Thymus (tissue), 11 donors: ENCODE data around the gene PYHIN1. TPM values are rescaled to one million over a fixed set of nuclear protein-coding genes. Genes with fewer than 3 reads are reported as not detected.
"Not testable (repeated sequence)": the region's sequence is repeated elsewhere in the genome, so short reads cannot be mapped to it uniquely, and the experiment has no call there.

Experiments used
- DNase-seq, 9 donors: peaks; one replicate each; pipeline ENCODE4 v3.0.0-alpha.2; 2013; ENCODE audit warnings: low spot score in 9 of 9, low read depth in 6 of 9, missing footprints in 1 of 9
- H3K27ac ChIP-seq, 2 donors: one replicate each; pipeline ENCODE4 v1.5.1; 2013; ENCODE audit warnings: control low read depth in 1 of 2, low read depth in 1 of 2, low read length in 1 of 2, mild to moderate bottlenecking in 1 of 2, moderate library complexity in 1 of 2
- H3K27me3 ChIP-seq, 2 donors: one replicate each; pipeline ENCODE4 v1.5.1; 2013; ENCODE audit warnings: low read length in 1 of 2; ENCODE audit not compliant: control insufficient read depth in 2 of 2, insufficient read depth in 1 of 2
- H3K36me3 ChIP-seq, 2 donors: one replicate each; pipeline ENCODE4 v1.5.1; 2013; ENCODE audit warnings: low read length in 1 of 2, mild to moderate bottlenecking in 1 of 2, moderate library complexity in 1 of 2; ENCODE audit not compliant: control insufficient read depth in 2 of 2, insufficient read depth in 2 of 2
- H3K4me1 ChIP-seq, 2 donors: one replicate each; pipeline ENCODE4 v1.5.1; 2013; ENCODE audit warnings: low read length in 2 of 2; ENCODE audit not compliant: control insufficient read depth in 2 of 2, insufficient read depth in 2 of 2
- H3K4me3 ChIP-seq, 2 donors: one replicate each; pipeline ENCODE4 v1.5.1; 2013; ENCODE audit warnings: low read length in 2 of 2, control low read depth in 1 of 2, mild to moderate bottlenecking in 1 of 2
- H3K9me3 ChIP-seq, 2 donors: one replicate each; pipeline ENCODE4 v1.5.1; 2013; ENCODE audit warnings: low read length in 1 of 2, mild to moderate bottlenecking in 1 of 2; ENCODE audit not compliant: control insufficient read depth in 2 of 2, insufficient read depth in 1 of 2
- WGBS: extraction: QIAGEN DNeasy Blood & Tissue Kit; methylation state at CpG from one replicate; pipeline ENCODE4 v1.1.7; 2013; 5-methylcytosine and 5-hydroxymethylcytosine counted together
- polyA plus RNA-seq: library from polyadenylated mRNA; stranded (reverse); fragments of 200-250 nt; gene quantifications from one replicate; pipeline ENCODE4 v1.2.3, GENCODE V29; 2013
- total RNA-seq: library from RNA; stranded (reverse); fragments of 120-200 nt; gene quantifications from one replicate; pipeline ENCODE4 v1.2.4, GENCODE V29; 2013
- donor health status: healthy.

Gene PYHIN1
- total and polyA plus RNA-seq, 2 donors: 3.2 to 8.6 TPM

- Histone ChIP-seq H3K27me3 (no peaks in the 10 kb centered on the region), H3K36me3 (no peaks in the 10 kb centered on the region), H3K9me3 (no peaks in the 10 kb centered on the region), H3K27ac (no peak overlapping the region), H3K4me3 (no peak overlapping the region), H3K4me1 (no peaks in the 10 kb centered on the region)
- WGBS: 80% methylated on average over 5 of the region's 5 CpGs
- no peak for DNase-seq
Observed at GRCh38 chr1:158996998-158997397, 65.6 kb downstream of the PYHIN1 start.

GRCh38 chr1:158998037-158998780 is 66.9 kb downstream of the PYHIN1 start:
- WGBS: 65% methylated on average over 6 of the region's 6 CpGs
- Histone ChIP-seq H3K4me3 (no peak overlapping the region), H3K27ac (no peak overlapping the region), H3K9me3 (no peaks in the 10 kb centered on the region), H3K27me3 (no peaks in the 10 kb centered on the region), H3K36me3 (no peaks in the 10 kb centered on the region), H3K4me1 (no peaks in the 10 kb centered on the region)
- no peak for DNase-seq

GRCh38 chr1:158998781-158999161 is 67.4 kb downstream of the PYHIN1 start:
- H3K27me3 ChIP-seq: no peaks in the 10 kb centered on the region
- H3K9me3 ChIP-seq: no peaks in the 10 kb centered on the region
- WGBS: 58% methylated on average over 13 of the region's 13 CpGs
- H3K27ac ChIP-seq: no peak overlapping the region
- H3K4me3 ChIP-seq: peak overlapping the region in 1 of 2 donors; percentile 3
- H3K4me1 ChIP-seq: no peaks in the 10 kb centered on the region
- peak in 7 of 9 donors; percentile 58 to 87 (median 76) for DNase-seq
- no peaks in the 10 kb centered on the region for H3K36me3 ChIP-seq

- no peak for DNase-seq
- Histone ChIP-seq H3K4me3 (peak overlapping the region in 1 of 2 donors; percentile 22), H3K9me3 (no peaks in the 10 kb centered on the region), H3K4me1 (no peaks in the 10 kb centered on the region), H3K27ac (peak overlapping the region; percentile 78 to 84), H3K36me3 (no peaks in the 10 kb centered on the region), H3K27me3 (no peaks in the 10 kb centered on the region)
- 85% methylated on average over 11 of the region's 11 CpGs for WGBS
Observed at GRCh38 chr1:158999316-159000069, 68.1 kb downstream of the PYHIN1 start.

GRCh38 chr1:159000070-159000409 is 68.7 kb downstream of the PYHIN1 start:
- 92% methylated on average over 6 of the region's 6 CpGs for WGBS
- H3K4me1 ChIP-seq: no peaks in the 10 kb centered on the region
- H3K27me3 ChIP-seq: no peaks in the 10 kb centered on the region
- H3K27ac ChIP-seq: peak overlapping the region; percentile 78 to 84
- no peak for DNase-seq
- no peaks in the 10 kb centered on the region for H3K9me3 ChIP-seq
- no peaks in the 10 kb centered on the region for H3K36me3 ChIP-seq
- H3K4me3 ChIP-seq: peak overlapping the region in 1 of 2 donors; percentile 22

GRCh38 chr1:159000625-159001024 is 69.3 kb downstream of the PYHIN1 start:
- WGBS: 96% methylated on average over 1 of the region's 1 CpG
- H3K4me3 ChIP-seq: no peak overlapping the region
- no peaks in the 10 kb centered on the region for H3K9me3 ChIP-seq

GRCh38 chr1:159005161-159005560 is 73.8 kb downstream of the PYHIN1 start:
- no peak overlapping the region for H3K4me3 ChIP-seq
- no peaks in the 10 kb centered on the region for H3K9me3 ChIP-seq
- peak overlapping the region in 1 of 2 donors; percentile 15 for H3K27ac ChIP-seq
- no peaks in the 10 kb centered on the region for H3K27me3 ChIP-seq
- no peaks in the 10 kb centered on the region for H3K36me3 ChIP-seq
- H3K4me1 ChIP-seq: peaks cover 4 to 18% of the 10 kb centered on the region in 2 donors
- DNase-seq: no peak

More at GRCh38 chr1:159000625-159001024, 69.3 kb downstream of the PYHIN1 start:
- peaks cover 0 to 2% of the 10 kb centered on the region in 2 donors for H3K4me1 ChIP-seq
- H3K27ac ChIP-seq: peak overlapping the region in 1 of 2 donors; percentile 84
- DNase-seq: no peak
- H3K36me3 ChIP-seq: no peaks in the 10 kb centered on the region
- no peaks in the 10 kb centered on the region for H3K27me3 ChIP-seq

- DNase-seq: no peak
- 81% methylated on average over 6 of the region's 6 CpGs for whole genome bisulfite sequencing
- no peak overlapping the region for H3K4me3 ChIP-seq
Observed at GRCh38 chr1:159005676-159006075, 74.3 kb downstream of the PYHIN1 start.

GRCh38 chr1:159006210-159006807 is 75.0 kb downstream of the PYHIN1 start:
- not testable (repeated sequence) for H3K36me3 ChIP-seq, H3K4me3 ChIP-seq, H3K27ac ChIP-seq, DNase-seq, H3K9me3 ChIP-seq, H3K27me3 ChIP-seq
- peaks cover 4 to 18% of the 10 kb centered on the region in 2 donors for H3K4me1 ChIP-seq
- WGBS: 96% methylated on average over 11 of the region's 11 CpGs

More at GRCh38 chr1:159005676-159006075, 74.3 kb downstream of the PYHIN1 start:
- H3K9me3 ChIP-seq: no peaks in the 10 kb centered on the region
- H3K4me1 ChIP-seq: peaks cover 4 to 18% of the 10 kb centered on the region in 2 donors
- no peaks in the 10 kb centered on the region for H3K27me3 ChIP-seq
- peak overlapping the region in 1 of 2 donors; percentile 15 for H3K27ac ChIP-seq
- no peaks in the 10 kb centered on the region for H3K36me3 ChIP-seq
